WTC11 (cell line): Measurements from ENCODE around the gene POLD1. TPM values are rescaled to one million over a fixed set of nuclear protein-coding genes. Genes with fewer than 3 reads are reported as not detected.
"Not testable (repeated sequence)": the region's sequence is repeated elsewhere in the genome, so short reads cannot be mapped to it uniquely, and the experiment has no call there.

Experiments used
- ATAC-seq: fragments of 200-7000 bp; cut with Tn5 transposase; 2 replicates; pipeline ENCODE4 v1.10.0; 2021; ENCODE audit warnings: mild to moderate bottlenecking, moderate library complexity
- CTCF ChIA-PET: fragments of 300-600 bp; sonication (Branson Sonifier 250); formaldehyde crosslinking; loops from one replicate; lab custom pipeline; 2021; ENCODE audit warnings: antibody characterized with exemption; lab: Charles Lee
- POLR2A ChIA-PET: fragments of 350-600 bp; sonication (Branson Sonifier 250); formaldehyde crosslinking; loops from one replicate; lab custom pipeline; 2021; ENCODE audit warnings: antibody characterized with exemption; lab: Charles Lee
- DNase-seq: peaks from one replicate; pipeline ENCODE4 v3.0.0; 2021; ENCODE audit warnings: low spot score
- H3K27ac Mint-ChIP-seq: 2 replicates; pipeline ENCODE4 v1.8.0; 2021; ENCODE audit warnings: mixed read lengths
- H3K27me3 Mint-ChIP-seq: 2 replicates; pipeline ENCODE4 v1.8.0; 2021; ENCODE audit warnings: low read depth, mild to moderate bottlenecking, moderate library complexity, mixed read lengths
- H3K36me3 Mint-ChIP-seq: 2 replicates; pipeline ENCODE4 v1.8.0; 2021; ENCODE audit warnings: mixed read lengths
- H3K4me1 Mint-ChIP-seq: 2 replicates; pipeline ENCODE4 v1.8.0; 2022; ENCODE audit warnings: mixed read lengths
- H3K4me3 Mint-ChIP-seq: 2 replicates; pipeline ENCODE4 v1.8.0; 2021; ENCODE audit warnings: mild to moderate bottlenecking, moderate library complexity, mixed read lengths
- H3K9me3 Mint-ChIP-seq: 2 replicates; pipeline ENCODE4 v1.8.0; 2021; ENCODE audit warnings: mixed read lengths
- CREB1 ChIP-seq: sonication (generic); formaldehyde crosslinking; IDR thresholded peaks from 2 replicates; pipeline ENCODE4 v1.8.0; 2023; ENCODE audit warnings: mild to moderate bottlenecking, missing genetic modification reagents
- E2F1 ChIP-seq: sonication (generic); formaldehyde crosslinking; IDR thresholded peaks from 2 replicates; pipeline ENCODE4 v1.8.0; 2022; ENCODE audit warnings: mild to moderate bottlenecking, missing genetic modification reagents
- E2F4 ChIP-seq: sonication (generic); formaldehyde crosslinking; IDR thresholded peaks from 2 replicates; pipeline ENCODE4 v1.8.1; 2022; ENCODE audit warnings: low read depth, mild to moderate bottlenecking, moderate library complexity, missing genetic modification reagents, borderline replicate concordance
- ELF4 ChIP-seq: sonication (generic); formaldehyde crosslinking; IDR thresholded peaks from 2 replicates; pipeline ENCODE4 v1.8.1; 2022; ENCODE audit warnings: low read depth, mild to moderate bottlenecking, moderate library complexity, missing genetic modification reagents
- FOXK1 ChIP-seq: sonication (generic); formaldehyde crosslinking; IDR thresholded peaks from 2 replicates; pipeline ENCODE4 v1.8.0; 2022; ENCODE audit warnings: mild to moderate bottlenecking, moderate library complexity, missing genetic modification reagents
- GABPB1 ChIP-seq: sonication (generic); formaldehyde crosslinking; IDR thresholded peaks from 2 replicates; pipeline ENCODE4 v1.8.1; 2023; ENCODE audit warnings: mild to moderate bottlenecking, missing genetic modification reagents
- PRRX2 ChIP-seq: fragments of 250-450 bp; sonication (Bioruptor Pico); IDR thresholded peaks from 2 replicates; pipeline ENCODE4 v1.8.0; 2021; ENCODE audit warnings: mild to moderate bottlenecking
- RORB ChIP-seq: fragments of 250-450 bp; sonication (Bioruptor Pico); IDR thresholded peaks from 2 replicates; pipeline ENCODE4 v1.9.0; 2021; ENCODE audit warnings: mild to moderate bottlenecking
- TEAD1 ChIP-seq: sonication (generic); formaldehyde crosslinking; IDR thresholded peaks from 2 replicates; pipeline ENCODE4 v1.8.0; 2022; ENCODE audit warnings: mild to moderate bottlenecking, missing genetic modification reagents
- TP53 ChIP-seq: sonication (generic); formaldehyde crosslinking; IDR thresholded peaks from 2 replicates; pipeline ENCODE4 v1.8.1; 2023; ENCODE audit warnings: mild to moderate bottlenecking, missing genetic modification reagents
- ZNF263 ChIP-seq: sonication (generic); formaldehyde crosslinking; IDR thresholded peaks from 2 replicates; pipeline ENCODE4 v1.8.1; 2022; ENCODE audit warnings: low read depth, mild to moderate bottlenecking, moderate library complexity, missing genetic modification reagents
- ZNF317 ChIP-seq: sonication (generic); formaldehyde crosslinking; IDR thresholded peaks from 2 replicates; pipeline ENCODE4 v1.8.1; 2023; ENCODE audit warnings: low read depth, mild to moderate bottlenecking, moderate library complexity, missing genetic modification reagents, borderline replicate concordance
- ZNF671 ChIP-seq: fragments of 250-450 bp; sonication (Bioruptor Pico); IDR thresholded peaks from 2 replicates; pipeline ENCODE4 v1.8.0; 2021; ENCODE audit warnings: mild to moderate bottlenecking
- total RNA-seq: library from RNA; stranded (reverse); gene quantifications from 3 replicates; pipeline ENCODE4 v1.2.3, GENCODE V29; 2021
- TF ChIP-seq, protein P1 (sequence below): sonication (generic); formaldehyde crosslinking; IDR thresholded peaks from 2 replicates; pipeline ENCODE4 v1.8.1; 2023; ENCODE audit warnings: mild to moderate bottlenecking, moderate library complexity, missing genetic modification reagents
- TF ChIP-seq, protein P2 (sequence below): sonication (generic); formaldehyde crosslinking; IDR thresholded peaks from 2 replicates; pipeline ENCODE4 v1.8.1; 2022; ENCODE audit warnings: mild to moderate bottlenecking, moderate library complexity, missing genetic modification reagents
- TF ChIP-seq, protein P3 (sequence below): fragments of 250-450 bp; sonication (Bioruptor Pico); IDR thresholded peaks from 2 replicates; pipeline ENCODE4 v1.9.0; 2021; ENCODE audit warnings: mild to moderate bottlenecking, borderline replicate concordance
- TF ChIP-seq, protein P4 (sequence below): sonication (generic); formaldehyde crosslinking; IDR thresholded peaks from 2 replicates; pipeline ENCODE4 v1.8.0; 2022; ENCODE audit warnings: mild to moderate bottlenecking, missing genetic modification reagents
- TF ChIP-seq, protein P5 (sequence below): sonication (generic); formaldehyde crosslinking; IDR thresholded peaks from 2 replicates; pipeline ENCODE4 v1.8.0; 2023; ENCODE audit warnings: missing genetic modification reagents

POLD1 gene
- total RNA-seq, 1 experiment from 2014 or later: 163 TPM

DNA sequence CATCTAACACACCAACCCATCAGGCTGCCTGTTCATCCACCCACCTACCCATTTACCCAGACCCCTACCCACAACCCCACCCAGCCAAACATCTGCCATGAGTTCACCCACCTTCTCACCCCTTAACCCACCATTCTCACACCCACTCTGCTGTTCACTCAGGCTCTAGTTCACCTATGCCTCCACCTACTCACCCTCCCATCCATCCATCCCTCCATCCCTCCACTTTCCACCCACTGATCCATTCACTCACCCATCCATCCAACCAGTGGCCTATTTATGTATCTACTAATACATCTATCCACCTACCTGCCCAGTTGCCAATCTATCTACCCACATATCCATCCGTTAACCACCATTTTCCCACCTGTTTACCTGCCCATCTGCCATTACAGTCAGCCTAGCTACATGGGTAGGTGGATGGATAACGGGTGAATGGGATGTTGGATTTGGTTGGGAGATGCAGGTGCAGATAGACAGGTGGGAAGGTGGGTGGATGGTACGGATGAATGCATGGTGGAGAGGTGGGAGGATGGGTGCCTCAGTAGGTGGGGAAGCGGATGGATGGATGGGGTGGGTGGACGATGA, 53.8 kb downstream of the POLD1 start:
- CTCF ChIA-PET: interaction anchor here (0.7 kb wide), 1 partner anchor 28 kb away, joined by 3 read pairs; no protein-coding TSS in a partner anchor
- TF ChIP-seq PRRX2 (CRISPR knock-in tag) (no peak), TEAD1 (no peak), TP53 (CRISPR knock-in tag) (no peak), E2F1 (CRISPR knock-in tag) (no peak), ZNF671 (CRISPR knock-in tag) (no peak), FOXK1 (CRISPR knock-in tag) (no peak)
- TF ChIP-seq, protein P1, sequence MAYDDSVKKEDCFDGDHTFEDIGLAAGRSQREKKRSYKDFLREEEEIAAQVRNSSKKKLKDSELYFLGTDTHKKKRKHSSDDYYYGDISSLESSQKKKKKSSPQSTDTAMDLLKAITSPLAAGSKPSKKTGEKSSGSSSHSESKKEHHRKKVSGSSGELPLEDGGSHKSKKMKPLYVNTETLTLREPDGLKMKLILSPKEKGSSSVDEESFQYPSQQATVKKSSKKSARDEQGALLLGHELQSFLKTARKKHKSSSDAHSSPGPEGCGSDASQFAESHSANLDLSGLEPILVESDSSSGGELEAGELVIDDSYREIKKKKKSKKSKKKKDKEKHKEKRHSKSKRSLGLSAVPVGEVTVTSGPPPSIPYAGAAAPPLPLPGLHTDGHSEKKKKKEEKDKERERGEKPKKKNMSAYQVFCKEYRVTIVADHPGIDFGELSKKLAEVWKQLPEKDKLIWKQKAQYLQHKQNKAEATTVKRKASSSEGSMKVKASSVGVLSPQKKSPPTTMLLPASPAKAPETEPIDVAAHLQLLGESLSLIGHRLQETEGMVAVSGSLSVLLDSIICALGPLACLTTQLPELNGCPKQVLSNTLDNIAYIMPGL (CRISPR knock-in tag): no peak
- TF ChIP-seq, protein P2, sequence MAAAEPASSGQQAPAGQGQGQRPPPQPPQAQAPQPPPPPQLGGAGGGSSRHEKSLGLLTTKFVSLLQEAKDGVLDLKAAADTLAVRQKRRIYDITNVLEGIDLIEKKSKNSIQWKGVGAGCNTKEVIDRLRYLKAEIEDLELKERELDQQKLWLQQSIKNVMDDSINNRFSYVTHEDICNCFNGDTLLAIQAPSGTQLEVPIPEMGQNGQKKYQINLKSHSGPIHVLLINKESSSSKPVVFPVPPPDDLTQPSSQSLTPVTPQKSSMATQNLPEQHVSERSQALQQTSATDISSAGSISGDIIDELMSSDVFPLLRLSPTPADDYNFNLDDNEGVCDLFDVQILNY (CRISPR knock-in tag): no peak
- peaks cover 10% of the 10 kb centered on the region for H3K4me1 Mint-ChIP-seq

DNA sequence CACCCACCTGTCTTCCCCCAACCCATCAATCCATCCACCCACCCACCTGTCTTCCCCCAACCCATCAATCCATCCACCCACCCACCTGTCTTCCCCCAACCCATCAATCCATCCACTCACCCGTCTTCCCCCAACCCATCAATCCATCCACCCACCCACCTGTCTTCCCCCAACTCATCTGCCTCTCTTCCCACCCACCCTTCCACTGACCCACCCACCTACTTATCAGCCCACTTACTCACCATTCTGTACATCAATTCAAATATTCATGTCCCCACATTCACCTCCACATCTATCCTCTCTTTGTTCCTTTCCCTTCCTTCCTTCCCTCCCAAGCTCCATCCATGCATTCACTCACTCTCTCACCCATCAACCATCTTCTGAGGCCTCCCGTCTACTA, 55.0 kb downstream of the POLD1 start:
- H3K27ac Mint-ChIP-seq, CTCF ChIA-PET, H3K4me3 Mint-ChIP-seq, H3K9me3 Mint-ChIP-seq, POLR2A ChIA-PET, DNase-seq, ATAC-seq, H3K4me1 Mint-ChIP-seq, H3K36me3 Mint-ChIP-seq: not testable (repeated sequence)
- peaks cover 28% of the 10 kb centered on the region for H3K27me3 Mint-ChIP-seq

More for the DNA sequence above, 53.8 kb downstream of the POLD1 start:
- Mint-ChIP-seq H3K36me3 (no peaks in the 10 kb centered on the region), H3K27me3 (peaks cover 24% of the 10 kb centered on the region), H3K4me3 (no peak overlapping the region), H3K9me3 (no peaks in the 10 kb centered on the region), H3K27ac (no peak overlapping the region)
- POLR2A ChIA-PET: interaction anchor here (0.6 kb wide), 1 partner anchor 39 kb away, joined by 3 read pairs; no protein-coding TSS in a partner anchor
- ATAC-seq (no peak), DNase-seq (no peak)

GRCh38 chr19:50444059-50444458, 59.9 kb downstream of the POLD1 start:
- ATAC-seq (no peak), DNase-seq (no peak)
- ChIA-PET POLR2A (interaction anchor here (0.7 kb wide), 2 partner anchors 99 to 308 kb away, joined by 5 to 7 read pairs; no protein-coding TSS in a partner anchor), CTCF (interaction anchor here (1.5 kb wide), 1 partner anchor 75 kb away, joined by 4 read pairs; no protein-coding TSS in a partner anchor)
- peaks cover 3% of the 10 kb centered on the region for H3K36me3 Mint-ChIP-seq
- H3K27me3 Mint-ChIP-seq: peaks cover 23% of the 10 kb centered on the region
- H3K4me1 Mint-ChIP-seq: no peaks in the 10 kb centered on the region
- peaks cover 11% of the 10 kb centered on the region for H3K9me3 Mint-ChIP-seq
- no peak overlapping the region for H3K27ac Mint-ChIP-seq
- H3K4me3 Mint-ChIP-seq: no peak overlapping the region
- no peak for TF ChIP-seq ELF4 (CRISPR knock-in tag)
- no peak for TF ChIP-seq E2F4 (CRISPR knock-in tag)
- no peak for TF ChIP-seq ZNF263 (CRISPR knock-in tag)
- no peak for TF ChIP-seq RORB (CRISPR knock-in tag)
- TF ChIP-seq, protein P3, sequence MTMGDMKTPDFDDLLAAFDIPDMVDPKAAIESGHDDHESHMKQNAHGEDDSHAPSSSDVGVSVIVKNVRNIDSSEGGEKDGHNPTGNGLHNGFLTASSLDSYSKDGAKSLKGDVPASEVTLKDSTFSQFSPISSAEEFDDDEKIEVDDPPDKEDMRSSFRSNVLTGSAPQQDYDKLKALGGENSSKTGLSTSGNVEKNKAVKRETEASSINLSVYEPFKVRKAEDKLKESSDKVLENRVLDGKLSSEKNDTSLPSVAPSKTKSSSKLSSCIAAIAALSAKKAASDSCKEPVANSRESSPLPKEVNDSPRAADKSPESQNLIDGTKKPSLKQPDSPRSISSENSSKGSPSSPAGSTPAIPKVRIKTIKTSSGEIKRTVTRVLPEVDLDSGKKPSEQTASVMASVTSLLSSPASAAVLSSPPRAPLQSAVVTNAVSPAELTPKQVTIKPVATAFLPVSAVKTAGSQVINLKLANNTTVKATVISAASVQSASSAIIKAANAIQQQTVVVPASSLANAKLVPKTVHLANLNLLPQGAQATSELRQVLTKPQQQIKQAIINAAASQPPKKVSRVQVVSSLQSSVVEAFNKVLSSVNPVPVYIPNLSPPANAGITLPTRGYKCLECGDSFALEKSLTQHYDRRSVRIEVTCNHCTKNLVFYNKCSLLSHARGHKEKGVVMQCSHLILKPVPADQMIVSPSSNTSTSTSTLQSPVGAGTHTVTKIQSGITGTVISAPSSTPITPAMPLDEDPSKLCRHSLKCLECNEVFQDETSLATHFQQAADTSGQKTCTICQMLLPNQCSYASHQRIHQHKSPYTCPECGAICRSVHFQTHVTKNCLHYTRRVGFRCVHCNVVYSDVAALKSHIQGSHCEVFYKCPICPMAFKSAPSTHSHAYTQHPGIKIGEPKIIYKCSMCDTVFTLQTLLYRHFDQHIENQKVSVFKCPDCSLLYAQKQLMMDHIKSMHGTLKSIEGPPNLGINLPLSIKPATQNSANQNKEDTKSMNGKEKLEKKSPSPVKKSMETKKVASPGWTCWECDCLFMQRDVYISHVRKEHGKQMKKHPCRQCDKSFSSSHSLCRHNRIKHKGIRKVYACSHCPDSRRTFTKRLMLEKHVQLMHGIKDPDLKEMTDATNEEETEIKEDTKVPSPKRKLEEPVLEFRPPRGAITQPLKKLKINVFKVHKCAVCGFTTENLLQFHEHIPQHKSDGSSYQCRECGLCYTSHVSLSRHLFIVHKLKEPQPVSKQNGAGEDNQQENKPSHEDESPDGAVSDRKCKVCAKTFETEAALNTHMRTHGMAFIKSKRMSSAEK: no peak
- no peak for TF ChIP-seq CREB1 (CRISPR knock-in tag)
- TF ChIP-seq, protein P4, sequence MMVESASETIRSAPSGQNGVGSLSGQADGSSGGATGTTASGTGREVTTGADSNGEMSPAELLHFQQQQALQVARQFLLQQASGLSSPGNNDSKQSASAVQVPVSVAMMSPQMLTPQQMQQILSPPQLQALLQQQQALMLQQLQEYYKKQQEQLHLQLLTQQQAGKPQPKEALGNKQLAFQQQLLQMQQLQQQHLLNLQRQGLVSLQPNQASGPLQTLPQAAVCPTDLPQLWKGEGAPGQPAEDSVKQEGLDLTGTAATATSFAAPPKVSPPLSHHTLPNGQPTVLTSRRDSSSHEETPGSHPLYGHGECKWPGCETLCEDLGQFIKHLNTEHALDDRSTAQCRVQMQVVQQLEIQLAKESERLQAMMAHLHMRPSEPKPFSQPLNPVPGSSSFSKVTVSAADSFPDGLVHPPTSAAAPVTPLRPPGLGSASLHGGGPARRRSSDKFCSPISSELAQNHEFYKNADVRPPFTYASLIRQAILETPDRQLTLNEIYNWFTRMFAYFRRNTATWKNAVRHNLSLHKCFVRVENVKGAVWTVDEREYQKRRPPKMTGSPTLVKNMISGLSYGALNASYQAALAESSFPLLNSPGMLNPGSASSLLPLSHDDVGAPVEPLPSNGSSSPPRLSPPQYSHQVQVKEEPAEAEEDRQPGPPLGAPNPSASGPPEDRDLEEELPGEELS (CRISPR knock-in tag): no peak
- TF ChIP-seq, protein P5, sequence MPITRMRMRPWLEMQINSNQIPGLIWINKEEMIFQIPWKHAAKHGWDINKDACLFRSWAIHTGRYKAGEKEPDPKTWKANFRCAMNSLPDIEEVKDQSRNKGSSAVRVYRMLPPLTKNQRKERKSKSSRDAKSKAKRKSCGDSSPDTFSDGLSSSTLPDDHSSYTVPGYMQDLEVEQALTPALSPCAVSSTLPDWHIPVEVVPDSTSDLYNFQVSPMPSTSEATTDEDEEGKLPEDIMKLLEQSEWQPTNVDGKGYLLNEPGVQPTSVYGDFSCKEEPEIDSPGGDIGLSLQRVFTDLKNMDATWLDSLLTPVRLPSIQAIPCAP: no peak
- no peak for TF ChIP-seq GABPB1 (CRISPR knock-in tag)
- no peak for TF ChIP-seq ZNF317
